Fibroblast of skin of back (primary cell): ENCODE results near the gene IFT25.
A peak's percentile ranks its signal among the peaks of the same experiment; 100 is the strongest.

ENCODE experiments used
- DNase-seq: peaks from one replicate; pipeline ENCODE4 v3.0.0-alpha.2; 2013

Gene IFT25

DNA sequence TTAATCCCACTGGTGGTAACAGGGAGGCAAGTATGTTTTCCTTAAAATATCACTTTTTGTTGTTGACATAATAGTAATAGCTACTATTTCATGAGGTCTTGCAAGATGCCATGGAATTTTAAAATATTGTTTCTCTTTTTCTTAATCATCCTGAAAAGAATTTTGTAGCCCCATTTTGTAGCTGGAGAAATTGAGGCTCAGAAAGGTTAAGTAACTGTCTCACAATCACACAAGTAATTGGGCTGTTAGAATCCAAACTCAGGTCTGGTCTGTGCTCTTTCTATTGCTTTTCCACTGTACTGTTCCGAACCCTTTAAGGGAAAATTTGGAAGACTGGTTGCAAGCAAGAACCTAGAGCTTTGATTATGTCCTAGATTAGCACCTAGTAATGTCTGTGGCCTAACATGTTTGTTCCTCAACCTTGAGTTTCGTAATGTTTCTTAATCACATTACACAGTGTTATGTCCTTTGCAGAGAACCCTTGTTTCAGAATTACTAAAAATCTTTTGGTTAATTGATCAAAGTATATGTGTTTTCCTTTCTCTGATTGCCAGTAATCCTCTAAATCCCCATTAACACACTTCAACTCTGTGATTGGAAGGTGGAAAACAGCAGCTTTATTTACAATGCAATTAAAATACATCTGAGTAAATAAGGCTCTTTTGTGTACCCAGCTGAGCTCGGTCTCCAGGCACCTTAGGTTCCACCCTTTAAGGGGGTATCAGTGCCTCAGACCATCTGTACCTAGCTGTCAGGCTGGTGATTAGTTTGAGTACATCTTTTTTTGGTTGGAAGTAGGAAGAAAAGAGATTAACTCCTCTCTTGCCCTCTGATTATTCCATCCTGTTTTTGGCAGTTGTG, 11.0 kb upstream of the IFT25 start:
- no peak for DNase-seq

DNA sequence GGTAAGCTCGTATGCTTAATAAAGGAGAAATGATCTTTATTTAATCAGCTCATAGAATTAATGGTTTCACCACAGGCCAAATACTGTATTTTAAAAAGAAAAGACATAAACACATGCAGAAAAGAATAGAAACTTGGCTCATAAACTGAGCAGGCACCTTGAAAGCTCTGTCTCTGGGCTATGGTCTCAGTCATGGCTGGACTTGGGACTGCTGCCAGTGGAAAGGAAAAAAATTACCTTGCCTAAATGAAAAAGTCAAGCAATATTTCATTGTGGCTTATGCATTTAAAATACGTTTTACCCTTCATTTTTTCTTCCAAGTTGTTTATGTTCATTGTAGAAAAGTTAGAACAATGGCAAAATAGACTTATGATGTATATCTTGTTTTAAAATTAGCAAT, 8.6 kb upstream of the IFT25 start:
- no peak for DNase-seq

DNA sequence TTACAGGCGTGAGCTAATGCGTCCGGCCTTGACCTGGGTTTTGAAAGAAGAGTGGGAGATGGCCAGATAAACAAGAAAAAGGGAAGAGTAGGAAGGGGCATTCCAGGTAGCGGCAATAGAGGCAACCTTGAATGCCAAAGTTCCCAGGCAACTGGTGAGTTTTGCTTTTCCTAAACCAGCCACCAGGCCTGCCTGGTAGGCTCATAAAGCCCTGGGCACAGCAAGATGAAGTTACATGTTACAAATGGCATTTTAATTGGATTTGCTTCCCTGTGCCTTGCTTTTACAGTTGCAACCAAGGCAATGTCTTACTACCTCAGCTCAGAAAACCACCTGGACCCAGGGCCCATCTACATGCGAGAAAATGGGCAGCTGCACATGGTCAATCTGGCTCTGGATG, 6.2 kb upstream of the IFT25 start:
- DNase-seq = no peak

DNA sequence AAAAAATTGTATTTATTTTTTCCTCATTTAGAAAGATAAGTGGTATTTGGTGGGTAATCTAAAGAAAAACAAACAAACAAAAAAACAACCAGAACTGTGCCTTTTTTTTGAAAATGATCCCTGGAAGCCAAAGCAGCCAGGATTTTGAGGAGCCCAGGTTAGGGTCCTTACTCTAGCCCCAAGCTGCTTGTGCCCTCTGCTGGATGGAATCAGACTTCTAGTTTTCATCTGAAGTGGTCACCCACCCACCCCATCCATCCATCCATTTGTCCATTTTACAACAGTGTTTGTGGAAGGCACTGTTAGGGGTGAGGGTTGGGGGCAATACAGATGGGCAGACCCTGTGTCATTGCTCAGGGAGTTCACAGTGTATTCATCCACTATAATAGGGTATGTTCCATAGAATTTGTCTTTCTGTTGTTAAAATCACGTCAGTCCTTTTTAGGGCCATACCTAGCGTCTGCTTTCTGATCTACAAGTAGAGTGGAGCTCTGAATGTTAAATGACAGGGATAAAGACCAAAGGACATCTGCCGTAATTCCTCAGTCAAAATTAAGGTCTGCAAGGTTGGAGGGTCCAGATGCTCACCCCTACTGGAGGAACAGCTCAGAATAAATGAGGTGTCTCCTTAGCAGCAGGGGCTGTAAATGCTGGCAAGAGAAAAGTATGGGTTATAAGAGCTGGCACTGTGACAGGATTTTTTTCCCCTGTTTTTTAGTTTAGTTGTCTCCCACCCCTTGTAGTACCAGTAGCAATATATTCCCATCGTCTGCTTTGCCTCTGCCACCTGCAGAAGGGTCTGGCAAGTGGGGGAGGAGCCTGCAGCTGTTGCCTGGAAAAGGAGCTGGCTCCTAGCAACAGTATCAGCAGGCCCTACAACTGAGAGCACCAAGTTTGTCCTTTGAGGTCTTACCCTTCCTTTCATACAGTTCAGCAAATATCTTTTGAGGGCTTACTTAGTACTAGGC, 3.8 kb upstream of the IFT25 start:
- DNase-seq = peak; percentile 53

DNA sequence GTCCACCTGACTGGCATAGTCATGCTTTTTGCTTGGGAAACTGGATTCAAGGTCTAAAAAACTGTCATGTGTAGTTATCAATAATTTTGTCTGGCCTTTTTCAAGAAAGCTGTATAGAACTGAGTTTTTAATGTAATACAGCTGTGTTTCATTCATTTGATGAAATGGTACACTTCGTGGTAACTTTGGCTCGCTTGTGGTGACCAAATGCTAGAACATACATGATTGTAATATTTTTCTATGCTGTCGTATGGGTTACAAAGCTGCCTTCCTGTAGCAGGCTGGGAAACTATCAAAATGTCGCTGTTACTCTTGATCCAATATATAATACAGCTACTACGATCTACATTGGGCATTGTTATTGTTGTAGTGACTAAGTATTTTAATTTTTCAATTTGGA, 2.8 kb upstream of the IFT25 start:
- no peak for DNase-seq

DNA sequence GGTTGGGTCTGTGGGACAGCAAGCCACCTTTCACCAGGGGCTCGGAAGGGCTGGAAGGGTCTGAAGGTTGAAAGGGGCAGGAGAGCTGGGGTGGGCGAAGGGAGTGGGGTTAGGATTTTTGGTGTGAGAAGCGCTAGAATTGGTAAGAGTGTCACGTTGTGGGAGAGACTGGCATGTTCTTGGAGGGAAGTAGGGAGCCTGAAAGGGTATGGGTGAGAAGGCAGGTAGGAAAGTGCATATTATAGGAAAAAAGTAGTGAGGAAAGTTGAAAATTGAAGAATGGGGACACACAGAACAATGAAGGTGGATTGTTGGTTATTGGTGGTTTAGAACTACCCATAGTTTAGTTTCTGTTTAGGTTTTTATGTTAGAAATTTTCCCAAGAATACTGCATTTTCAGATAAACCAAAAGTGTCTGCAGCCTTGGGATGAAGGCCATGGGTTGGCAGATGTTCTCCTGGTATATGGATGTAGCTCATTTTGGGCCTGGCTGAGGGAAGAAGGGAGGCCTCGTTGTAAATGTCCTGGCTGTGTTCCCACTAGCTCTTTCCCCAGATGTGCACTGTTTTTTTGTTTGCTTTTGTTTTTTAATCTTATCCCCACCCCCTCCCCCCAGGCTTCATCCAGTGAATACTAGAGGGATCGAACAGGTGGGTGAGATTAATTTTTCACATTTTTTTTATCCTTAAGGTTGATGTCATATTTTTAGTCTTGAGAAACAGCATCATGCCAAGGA, 1.8 kb upstream of the IFT25 start:
- no peak for DNase-seq

DNA sequence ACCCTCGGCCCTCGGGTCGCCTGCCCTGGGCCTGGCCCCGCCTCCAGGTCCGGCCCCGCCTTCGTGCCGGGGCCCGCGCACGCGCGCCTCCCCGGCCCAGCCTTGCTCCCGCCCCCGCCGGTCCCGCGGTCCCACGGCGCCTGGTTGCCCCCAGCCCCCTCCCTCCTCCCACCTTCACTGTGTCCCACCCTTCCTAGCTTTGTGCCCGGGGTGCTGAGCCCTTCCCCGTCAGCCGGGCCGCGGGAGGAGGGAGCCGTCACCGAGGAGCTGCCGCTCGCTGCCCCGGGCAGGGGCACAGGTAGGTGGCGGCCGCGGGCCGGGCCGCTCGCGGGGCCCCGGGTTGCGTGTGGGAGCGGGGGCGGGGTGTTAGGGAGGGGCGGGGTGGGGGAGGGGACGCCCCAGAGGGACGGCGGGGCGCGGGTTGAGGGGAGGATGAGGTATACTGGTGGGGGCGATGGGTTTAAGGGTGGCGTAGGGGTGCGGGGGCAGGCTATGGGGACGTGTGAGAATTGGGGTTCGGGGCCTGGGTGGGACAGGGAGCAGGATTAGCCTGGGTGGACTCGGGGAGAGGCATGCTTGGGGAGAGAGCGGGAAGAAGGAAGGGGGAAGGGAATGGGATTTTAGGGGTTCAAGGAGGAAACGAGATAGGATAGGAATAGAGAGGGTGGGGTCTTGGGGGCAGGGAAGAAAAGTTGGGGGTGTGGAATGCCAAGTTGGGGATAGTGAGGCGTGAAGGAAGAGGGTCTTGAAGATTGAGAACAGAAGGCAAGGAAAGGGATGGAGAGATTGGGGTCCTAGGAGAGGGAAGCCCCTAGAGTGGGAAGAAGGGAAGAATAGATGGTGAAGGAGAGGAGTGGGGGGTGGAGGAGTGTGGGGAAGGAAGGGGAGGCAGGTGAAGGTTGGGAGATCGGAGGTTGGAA, 1.0 kb upstream of the IFT25 start, which contains the start of gene LRRC42:
Gene LRRC42, plus strand, starts transcription at position 99 of the 920 bp plus-strand sequence. CDS start 5,650 bp downstream, outside the sequence.
- DNase-seq = no peak

DNA sequence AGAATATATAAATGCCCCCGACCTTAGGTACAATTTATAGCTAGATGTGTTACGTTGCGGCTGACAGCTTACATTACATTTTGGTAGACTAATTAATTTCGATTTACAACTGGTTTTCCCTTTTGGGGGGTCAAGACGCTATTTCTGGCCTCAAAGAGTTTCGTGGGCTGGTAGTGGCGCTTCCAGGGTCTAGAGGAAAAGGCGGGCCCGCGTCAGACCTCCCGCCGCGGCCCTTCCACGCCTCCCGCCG, 391 bp downstream of the IFT25 start:
- no peak for DNase-seq

DNA sequence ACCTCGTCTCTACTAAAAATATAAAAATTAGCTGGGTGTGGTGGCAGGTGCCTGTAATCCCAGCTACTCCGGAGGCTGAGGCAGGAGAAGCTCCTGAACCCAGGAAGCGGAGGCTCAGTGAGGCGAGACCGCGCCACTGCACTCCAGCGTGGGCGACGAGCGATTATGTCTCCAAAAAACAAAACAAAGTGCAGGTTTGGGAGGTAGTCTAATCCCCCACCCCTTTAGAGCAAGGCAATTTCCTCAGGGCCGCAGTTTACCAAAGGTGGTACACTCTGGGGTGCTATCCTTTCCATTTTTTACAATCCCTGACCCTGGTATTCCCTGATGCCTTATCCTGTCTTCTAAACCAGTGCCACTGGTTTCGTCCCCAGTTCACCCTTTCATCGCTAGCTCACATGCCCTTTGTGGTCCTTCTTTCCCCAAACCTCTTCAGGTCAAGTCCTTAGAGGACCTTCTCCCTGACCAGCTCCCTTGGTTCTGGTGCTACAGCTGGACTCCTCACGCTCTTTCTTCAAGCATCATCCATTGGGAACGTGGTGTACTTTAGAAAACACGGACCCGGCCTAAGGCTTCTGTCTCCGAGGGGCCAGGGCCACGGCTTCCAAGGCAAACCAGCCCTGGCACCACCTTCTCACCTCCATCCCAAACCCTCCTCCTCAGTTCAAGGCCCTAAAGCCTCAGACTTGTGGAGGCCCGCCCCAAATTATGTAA, 873 bp downstream of the IFT25 start:
- no peak for DNase-seq

DNA sequence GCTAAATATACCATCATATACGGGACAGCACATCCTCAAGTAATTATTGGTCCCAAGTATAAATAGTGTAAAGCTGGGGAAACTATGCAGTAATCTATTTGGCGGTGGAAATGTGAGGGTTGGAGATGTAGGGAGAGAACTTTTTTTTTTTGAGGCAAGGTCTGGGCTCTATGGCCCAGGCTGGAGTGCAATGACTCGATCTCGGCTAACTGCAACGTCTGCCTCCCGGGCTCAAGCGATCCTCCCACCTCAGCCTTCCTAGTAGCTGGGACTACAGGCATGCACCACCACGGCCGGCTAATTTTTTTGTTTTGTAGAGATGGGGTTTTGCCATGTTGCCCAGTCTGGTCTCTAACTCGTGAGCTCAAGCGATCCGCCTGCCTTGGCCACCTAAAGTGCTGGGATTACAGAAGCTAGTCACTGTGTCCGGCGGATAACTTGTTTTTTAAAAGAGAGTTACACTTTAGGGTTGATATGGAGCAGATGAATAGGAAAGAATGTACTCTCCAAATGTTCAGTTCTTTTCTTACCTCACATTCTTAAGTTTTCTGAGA, 1.9 kb downstream of the IFT25 start:
- no peak for DNase-seq

DNA sequence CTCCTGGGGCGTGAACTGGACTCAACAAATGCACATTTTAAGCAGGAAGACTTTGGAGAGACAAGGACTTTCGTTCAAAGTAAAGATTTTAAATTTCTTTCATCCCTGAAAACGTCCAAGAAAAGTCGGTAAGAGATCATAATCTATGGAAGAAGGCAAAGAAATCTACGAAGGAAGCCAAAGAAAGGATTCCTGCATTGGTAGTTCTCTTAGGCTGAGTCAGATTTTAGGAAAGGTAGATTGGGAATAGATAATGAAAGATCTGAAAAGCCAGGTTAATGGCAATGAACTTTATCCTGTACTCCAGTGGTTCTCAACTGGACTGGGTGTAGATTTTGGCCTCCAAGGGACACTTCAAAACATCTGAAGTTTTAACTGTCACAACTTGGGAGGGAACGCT, 2.4 kb downstream of the IFT25 start:
- no peak for DNase-seq

DNA sequence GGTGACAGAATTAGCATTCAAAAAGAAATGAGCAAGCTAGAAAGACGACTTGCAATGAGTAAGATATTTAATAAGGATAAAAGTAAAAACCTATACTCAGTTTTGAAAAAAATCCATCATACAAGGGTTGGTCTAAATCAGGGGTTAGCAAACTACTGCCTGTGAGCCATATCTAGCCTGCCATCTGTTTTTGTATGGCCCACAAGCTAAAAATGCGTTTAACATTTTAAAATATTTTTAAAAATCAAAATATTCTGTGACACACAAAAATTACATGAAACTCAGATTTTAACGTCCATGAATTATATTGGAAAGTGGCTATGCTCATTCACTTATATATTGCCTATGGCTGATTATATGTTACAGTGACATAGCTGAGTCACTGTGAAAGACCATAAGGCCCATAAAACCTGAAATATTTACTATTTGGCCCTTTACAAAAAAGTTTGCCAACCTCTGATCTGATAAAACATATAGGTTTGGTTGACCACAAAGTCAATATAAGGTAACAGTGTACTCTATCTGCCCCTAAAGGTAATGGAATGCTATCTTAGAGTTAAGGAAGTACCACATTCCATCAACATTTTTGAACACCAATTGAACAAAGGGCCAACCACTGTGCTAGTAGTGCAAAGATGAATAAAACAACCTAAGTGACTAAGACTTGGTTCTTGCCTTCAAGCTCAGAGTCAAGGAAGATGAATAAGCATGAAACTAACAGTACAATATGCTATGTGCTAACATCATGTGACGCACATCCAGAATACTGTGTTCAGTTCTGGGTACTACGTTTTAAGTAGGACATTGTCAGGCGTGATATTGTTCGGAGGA, 3.2 kb downstream of the IFT25 start:
- DNase-seq = no peak

DNA sequence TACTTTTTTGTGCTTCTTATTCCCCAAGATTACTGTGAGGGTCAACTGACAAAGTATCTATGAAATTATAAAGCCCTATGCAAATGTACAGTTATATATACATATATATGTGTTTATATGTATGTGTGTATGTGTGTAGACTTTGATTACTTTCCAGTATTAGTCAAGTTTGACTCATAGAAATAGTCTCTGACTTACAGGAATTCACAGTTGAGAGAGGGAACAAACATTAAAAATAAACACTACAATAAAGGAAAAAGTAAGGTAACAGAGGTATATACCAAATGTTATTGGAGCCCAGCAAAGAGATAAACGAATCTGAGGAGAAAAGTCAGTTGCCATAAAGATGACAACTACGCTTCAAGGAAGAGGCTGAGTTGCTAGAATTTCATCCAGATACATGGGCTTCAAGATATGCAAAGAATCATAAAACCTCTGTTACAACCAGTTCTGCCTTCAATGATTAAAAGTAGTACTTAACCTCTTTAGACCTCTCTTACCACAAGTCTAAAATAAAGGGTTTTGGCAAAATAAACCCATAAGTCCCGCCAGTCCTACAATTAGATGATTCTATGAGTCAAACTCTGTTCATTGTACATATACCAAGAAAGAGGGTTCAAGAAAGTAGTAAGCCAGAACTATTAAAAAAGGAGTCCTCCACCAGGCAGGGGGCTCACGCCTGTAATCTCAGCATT, 7.2 kb downstream of the IFT25 start:
- DNase-seq = no peak

DNA sequence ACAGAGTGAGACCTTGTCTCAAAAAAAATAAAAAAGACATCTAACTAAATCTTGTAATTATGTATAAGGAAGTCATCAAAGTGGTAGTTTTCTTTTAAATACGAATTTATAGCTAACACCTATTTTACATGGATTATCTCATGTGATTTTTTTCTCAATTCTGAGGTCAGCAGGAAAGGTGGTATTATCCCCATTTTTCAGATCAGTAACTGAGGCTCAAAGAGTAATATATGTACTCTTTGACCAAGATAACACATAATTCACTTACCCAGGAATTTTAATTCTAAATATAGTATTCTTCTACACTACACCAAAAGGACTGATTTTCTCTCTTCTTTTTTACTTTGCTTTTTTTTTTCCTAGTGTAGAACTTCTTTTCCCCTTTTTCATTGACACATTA, 9.1 kb downstream of the IFT25 start:
- DNase-seq = no peak

DNA sequence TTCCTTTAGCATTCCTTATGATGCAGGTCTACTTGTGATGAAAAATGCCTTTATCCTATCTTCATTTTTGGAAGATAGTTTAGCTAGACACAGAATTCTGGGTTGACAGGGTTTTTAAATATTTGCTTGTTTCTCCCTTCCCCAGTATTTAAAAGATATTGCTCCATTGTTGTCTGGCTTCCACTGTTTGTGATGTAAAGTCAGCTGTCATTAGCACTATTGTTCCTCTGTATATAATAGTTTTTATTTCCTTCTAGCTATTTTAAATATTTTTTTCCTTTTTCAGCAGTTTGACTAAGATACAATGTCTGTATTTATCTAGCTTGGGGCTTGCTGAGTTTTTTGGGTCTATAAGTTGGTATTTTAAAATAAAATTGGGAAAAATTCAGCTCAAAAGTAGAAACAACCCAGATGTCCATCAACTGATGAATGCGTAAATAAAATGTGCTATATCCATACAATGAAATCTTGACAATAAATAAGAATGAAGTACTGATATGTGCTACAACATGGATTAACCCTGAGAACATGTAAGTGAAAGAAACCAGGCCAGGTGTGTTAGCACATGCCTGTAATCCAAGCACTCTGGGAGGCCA, 11.2 kb downstream of the IFT25 start:
- no peak for DNase-seq

DNA sequence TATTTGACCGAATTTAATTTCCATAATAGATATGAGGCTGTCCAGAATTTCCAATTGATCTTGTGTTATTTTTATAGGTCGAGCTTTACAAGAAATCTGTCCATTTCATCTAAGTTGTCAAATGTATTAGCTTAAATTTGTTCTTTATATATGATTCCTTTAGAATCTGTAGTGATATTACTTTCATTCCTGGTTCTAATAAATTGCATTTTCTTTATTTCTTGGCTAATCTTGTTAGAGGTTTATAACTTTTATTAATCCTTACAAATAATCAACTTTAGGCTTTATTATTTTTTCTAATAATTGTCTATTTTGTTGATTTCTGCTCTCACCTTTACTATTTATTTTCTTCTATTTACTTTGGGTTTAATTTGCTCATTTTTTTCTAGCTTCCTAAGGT, 14.0 kb downstream of the IFT25 start:
- no peak for DNase-seq

DNA sequence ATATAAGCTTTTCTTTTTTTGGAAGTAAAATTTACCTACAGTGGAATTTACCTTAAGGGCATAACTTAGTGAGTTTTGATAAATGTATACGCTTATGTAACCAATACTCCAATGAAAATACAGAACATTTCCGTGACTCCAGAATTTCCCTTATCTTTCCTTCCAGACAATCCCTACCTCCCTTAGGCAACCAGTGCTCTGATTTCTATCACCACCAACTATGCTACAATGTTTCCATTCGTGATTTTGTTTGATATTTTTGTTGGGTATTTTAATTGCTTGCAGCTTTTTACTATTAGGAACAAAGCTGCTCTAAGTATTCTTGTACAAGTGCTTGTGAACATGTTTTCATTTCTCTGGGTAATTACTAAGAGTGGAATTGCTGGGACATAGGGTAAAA, 14.6 kb downstream of the IFT25 start:
- no peak for DNase-seq

DNA sequence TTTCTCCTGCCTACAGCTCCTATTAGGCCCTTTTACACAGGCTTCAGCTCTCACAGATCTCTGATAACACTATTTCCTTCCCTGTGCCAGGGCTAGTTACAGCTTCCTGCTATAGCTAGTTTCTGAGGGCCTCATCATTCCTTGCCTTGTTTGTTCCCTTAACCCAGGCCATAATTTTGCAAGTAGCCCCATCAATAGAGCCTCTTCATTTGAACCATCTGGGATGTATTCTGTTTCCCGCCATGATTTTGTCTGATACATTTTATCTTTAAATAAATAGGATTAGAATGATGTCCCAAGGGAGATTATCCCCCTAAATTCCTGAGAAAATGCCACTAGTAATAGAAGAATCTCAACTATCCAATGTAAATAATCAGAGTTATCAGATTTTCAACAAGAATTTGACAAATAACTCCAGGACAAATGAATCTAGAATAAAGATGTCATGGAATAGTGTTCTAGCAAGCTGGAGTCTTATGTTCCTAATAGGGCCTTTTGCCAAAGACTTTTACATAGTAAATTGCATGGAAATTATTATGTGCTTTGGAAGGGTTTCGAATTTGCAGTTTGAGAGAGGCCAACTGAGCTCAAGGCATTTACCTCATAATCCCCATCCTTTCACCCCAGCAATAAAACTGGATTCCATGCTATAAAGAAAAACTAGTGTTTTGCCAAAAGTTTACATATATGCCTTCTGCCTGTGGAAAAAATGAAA, 16.1 kb downstream of the IFT25 start:
- DNase-seq = peak; percentile 55
